MV-4-11 (cell line): ENCODE measurements around the gene NECAB2.
"Not testable (repeated sequence)": the region's sequence is repeated elsewhere in the genome, so short reads cannot be mapped to it uniquely, and the experiment has no call there.

Source experiments
- DNase-seq: peaks from one replicate; lab custom pipeline; 2025; lab: John Stamatoyannopoulos, UW

The NECAB2 gene

GRCh38 chr16:83936581-83937165 is 31.4 kb upstream of the NECAB2 start:
- DNase-seq, result no peak

GRCh38 chr16:83937267-83937666 is 30.8 kb upstream of the NECAB2 start:
- no peak for DNase-seq

GRCh38 chr16:83937922-83938885 is 29.8 kb upstream of the NECAB2 start:
- DNase-seq, result no peak

- DNase-seq, result peak; percentile 86
Observed at GRCh38 chr16:83939266-83939855, 28.7 kb upstream of the NECAB2 start.

- no peak for DNase-seq
Observed at GRCh38 chr16:83940119-83940518, 27.9 kb upstream of the NECAB2 start.

GRCh38 chr16:83940630-83941378 is 27.2 kb upstream of the NECAB2 start:
- DNase-seq, result no peak

- not testable (repeated sequence) for DNase-seq
Observed at GRCh38 chr16:83941546-83941945, 26.5 kb upstream of the NECAB2 start.

GRCh38 chr16:83942074-83942473 is 26.0 kb upstream of the NECAB2 start:
- DNase-seq, result no peak

GRCh38 chr16:83942815-83943515 is 25.1 kb upstream of the NECAB2 start:
- DNase-seq, result no peak

- DNase-seq, result no peak
Observed at GRCh38 chr16:83943516-83944050, 24.5 kb upstream of the NECAB2 start.

GRCh38 chr16:83945587-83945986 is 22.5 kb upstream of the NECAB2 start:
- DNase-seq, result no peak

GRCh38 chr16:83946154-83946780 is 21.8 kb upstream of the NECAB2 start:
- no peak for DNase-seq

- DNase-seq, result no peak
Observed at GRCh38 chr16:83946781-83947566, 21.1 kb upstream of the NECAB2 start.

GRCh38 chr16:83947642-83948234 is 20.3 kb upstream of the NECAB2 start:
- DNase-seq, result no peak

- no peak for DNase-seq
Observed at GRCh38 chr16:83948914-83949723, 18.9 kb upstream of the NECAB2 start.

GRCh38 chr16:83949724-83950001 is 18.4 kb upstream of the NECAB2 start:
- DNase-seq, result no peak

- not testable (repeated sequence) for DNase-seq
Observed at GRCh38 chr16:83950862-83951399, 17.1 kb upstream of the NECAB2 start.

GRCh38 chr16:83951544-83951943 is 16.5 kb upstream of the NECAB2 start:
- DNase-seq, result no peak

GRCh38 chr16:83952587-83952939 is 15.5 kb upstream of the NECAB2 start:
- no peak for DNase-seq
